NCI-H345 treated with DMSO at 0.1 percent for 48 hours (cell line): ENCODE results near the gene OR6M1.

Source experiments
- DNase-seq: peaks from one replicate; lab custom pipeline; 2025; ENCODE audit not compliant: unreplicated experiment; lab: John Stamatoyannopoulos, UW

Gene OR6M1

GRCh38 chr11:123775715-123776549 is 30.2 kb downstream of the OR6M1 start:
- no peak for DNase-seq

GRCh38 chr11:123775289-123775688 is 30.9 kb downstream of the OR6M1 start:
- DNase-seq, result no peak

GRCh38 chr11:123773959-123774358 is 32.2 kb downstream of the OR6M1 start:
- DNase-seq, result no peak

- DNase-seq, result no peak
These were observed 33.1 kb downstream of the OR6M1 start for GRCh38 chr11:123773026-123773425.

- no peak for DNase-seq
These were observed 34.5 kb downstream of the OR6M1 start for GRCh38 chr11:123771664-123772063.

- no peak for DNase-seq
These were observed 35.4 kb downstream of the OR6M1 start for GRCh38 chr11:123770712-123771111.

GRCh38 chr11:123765601-123766000 is 40.5 kb downstream of the OR6M1 start:
- DNase-seq, result no peak

- DNase-seq, result no peak
These were observed 43.7 kb downstream of the OR6M1 start for GRCh38 chr11:123762422-123762821.

- DNase-seq, result no peak
These were observed 45.3 kb downstream of the OR6M1 start for GRCh38 chr11:123760894-123761293.

GRCh38 chr11:123757976-123758375 is 48.2 kb downstream of the OR6M1 start:
- DNase-seq, result no peak

- no peak for DNase-seq
These were observed 50.3 kb downstream of the OR6M1 start for GRCh38 chr11:123755813-123756212.
